HepG2 (cell line): ENCODE results near the gene CENPL. TPM values are rescaled to one million over a fixed set of nuclear protein-coding genes. Genes with fewer than 3 reads are reported as not detected.

Source experiments
- AFF4 ChIP-seq: sonication (generic); formaldehyde crosslinking; IDR thresholded peaks from 2 replicates; pipeline ENCODE4 v1.4.0; 2020; ENCODE audit warnings: missing genetic modification reagents
- ARNT ChIP-seq: fragments of 450-650 bp; IDR thresholded peaks from 2 replicates; pipeline ENCODE4 v1.6.1; 2017
- CCAR2 ChIP-seq: fragments of 200-400 bp; formaldehyde crosslinking; optimal IDR thresholded peaks from 2 replicates; pipeline ENCODE3; 2018; ENCODE audit warnings: low read depth, mild to moderate bottlenecking, low read length, moderate library complexity
- EZH2 ChIP-seq: conservative IDR thresholded peaks from 2 replicates; pipeline ENCODE4 v1.6.1; 2012; ENCODE audit warnings: mild to moderate bottlenecking, low read depth, low read length, moderate library complexity
- MAFK ChIP-seq, 2 experiments: IDR thresholded peaks in 1 of 2; conservative IDR thresholded peaks in 1 of 2; 2 replicates each; pipeline ENCODE4 v1.6.1; 2011; ENCODE audit warnings: improper control_type of control experiment in 2 of 2, low read length in 2 of 2
- NONO ChIP-seq, 2 experiments: fragments of 450-650 bp in 1 of 2; sonication (generic) in 1 of 2; formaldehyde crosslinking in 1 of 2; IDR thresholded peaks in 1 of 2; conservative IDR thresholded peaks in 1 of 2; 2 replicates each; pipeline versions ENCODE4 v1.6.1 to v1.8.0; 2017 to 2022; ENCODE audit warnings: mild to moderate bottlenecking in 1 of 2, missing genetic modification reagents in 1 of 2, moderate library complexity in 1 of 2
- NR2F6 ChIP-seq, 2 experiments: IDR thresholded peaks; 2 replicates each; pipeline ENCODE4 v1.6.1; 2016; ENCODE audit warnings: antibody characterized with exemption in 1 of 2, mild to moderate bottlenecking in 1 of 2
- PAXIP1 ChIP-seq: sonication (generic); formaldehyde crosslinking; conservative IDR thresholded peaks from 2 replicates; pipeline ENCODE4 v1.4.0; 2020; ENCODE audit warnings: mild to moderate bottlenecking, missing genetic modification reagents, moderate library complexity
- SAFB2 ChIP-seq: sonication (generic); formaldehyde crosslinking; IDR thresholded peaks from 2 replicates; pipeline ENCODE4 v1.5.1; 2020; ENCODE audit warnings: missing genetic modification reagents, low read depth, mild to moderate bottlenecking, borderline replicate concordance
- ZHX2 ChIP-seq, 2 experiments: sonication (generic) in 1 of 2; formaldehyde crosslinking in 1 of 2; IDR thresholded peaks; 2 replicates each; pipeline versions ENCODE4 v1.6.1 to v1.9.0; 2014 to 2022; ENCODE audit warnings: antibody characterized with exemption in 1 of 2, borderline replicate concordance in 1 of 2, inconsistent platforms in 1 of 2, low read depth in 1 of 2, missing genetic modification reagents in 1 of 2
- ZNF607 ChIP-seq: sonication (generic); formaldehyde crosslinking; IDR thresholded peaks from 2 replicates; pipeline ENCODE4 v1.5.1; 2020; ENCODE audit warnings: missing genetic modification reagents, mild to moderate bottlenecking, borderline replicate concordance
- polyA plus RNA-seq, 8 experiments: library from polyadenylated mRNA; depleted of rRNA in 3 of 8; stranded (reverse) in 7 of 8; unstranded in 1 of 8; fragments of >200 nt; fragmentation: Illumina TruSeq in 4 of 8; extraction: Trizol in 4 of 8; gene quantifications; 2 replicates each; pipeline versions ENCODE4 v1.2.1 to v1.2.3, GENCODE V29; 2011 to 2016; ENCODE audit warnings: low read depth in 4 of 8, missing spikeins in 1 of 8, mixed read lengths in 1 of 8; ENCODE audit not compliant: insufficient read depth in 1 of 8
- total RNA-seq, 5 experiments: library from RNA; depleted of rRNA; stranded (reverse); fragments of >200 nt; fragmentation: Illumina TruSeq; extraction: Trizol; gene quantifications; 2 replicates each; pipeline ENCODE4 v1.2.3, GENCODE V29; 2016; ENCODE audit warnings: low read depth in 1 of 5

The CENPL gene
- total and polyA plus RNA-seq, 2 of the 13 experiments (the other 11 are each of a cell fraction or from before 2014, with no cell fraction given): 4.4 to 14.2 TPM

- TF ChIP-seq PAXIP1: no peak; the same call in none of the 2 replicates
- TF ChIP-seq AFF4 (CRISPR knock-in tag): no peak; the same call in 1 of the 2 replicates
- TF ChIP-seq MAFK (conservative IDR thresholded peaks at IDR 0.05 in 1 of 2, IDR thresholded peaks at IDR 0.05 in 1 of 2; ENCODE audit: low read length in 2 of 2): no peak
- TF ChIP-seq NONO (IDR thresholded peaks at IDR 0.05): no peak
- peak; percentile 1; the same call in 1 of the 2 replicates for TF ChIP-seq NONO (CRISPR knock-in tag; conservative IDR thresholded peaks at IDR 0.05)
- no peak; the same call in none of the 2 replicates for TF ChIP-seq ZNF607 (CRISPR knock-in tag)
- no peak for TF ChIP-seq CCAR2
- TF ChIP-seq NR2F6 (IDR thresholded peaks at IDR 0.05): no peak
- peak; percentile 38 for TF ChIP-seq NR2F6 (CRISPR knock-in tag; IDR thresholded peaks at IDR 0.05)
- TF ChIP-seq SAFB2 (CRISPR knock-in tag): no peak; the same call in 1 of the 2 replicates
- TF ChIP-seq ARNT: no peak
- TF ChIP-seq ZHX2 (IDR thresholded peaks at IDR 0.05; ENCODE audit: low read depth): 0 out of 2 replicates have a peak, but pooled peaks have one; percentile 9
- TF ChIP-seq ZHX2 (CRISPR knock-in tag; IDR thresholded peaks at IDR 0.05; ENCODE audit: borderline replicate concordance): no peak; the same call in 1 of the 2 replicates
- TF ChIP-seq EZH2: no peak
Measured at GRCh38 chr1:173868266-173869020, 43.8 kb upstream of the CENPL start, which contains the start of gene ZBTB37 (continued).
